ENCODE data around the gene PDE6C.
A peak's percentile ranks its signal among the peaks of the same experiment; 100 is the strongest.

The PDE6C gene

DNA sequence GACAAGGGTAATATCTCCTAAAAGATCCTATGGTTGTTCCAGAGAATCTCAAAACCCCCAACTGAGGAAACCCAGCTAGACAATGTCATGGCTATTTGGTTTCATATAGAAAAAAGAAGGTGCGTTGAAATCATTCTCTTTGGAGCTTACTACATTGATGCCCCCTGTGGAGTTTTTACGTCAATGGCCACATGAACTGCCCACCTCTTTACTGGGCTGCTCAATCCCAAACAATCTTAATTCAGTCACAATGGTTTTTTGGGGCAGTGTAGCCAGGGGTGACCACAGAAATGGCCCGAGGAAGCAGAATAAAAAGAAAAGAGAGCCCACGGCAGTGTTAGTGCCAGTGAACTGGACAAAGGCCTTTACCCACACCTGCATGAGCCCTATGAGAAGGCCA is 19.1 kb upstream of the PDE6C start:
- H3K4me3 ChIP-seq (ENCODE audit: low read depth, low read length), result no peak overlapping the region
- no peak for DNase-seq (ENCODE audit: low read depth)

GRCh38 chr10:93593749-93594148 is 18.6 kb upstream of the PDE6C start:
- no peak overlapping the region for H3K4me3 ChIP-seq (ENCODE audit: low read depth, low read length)
- DNase-seq (ENCODE audit: low read depth), result no peak

DNA sequence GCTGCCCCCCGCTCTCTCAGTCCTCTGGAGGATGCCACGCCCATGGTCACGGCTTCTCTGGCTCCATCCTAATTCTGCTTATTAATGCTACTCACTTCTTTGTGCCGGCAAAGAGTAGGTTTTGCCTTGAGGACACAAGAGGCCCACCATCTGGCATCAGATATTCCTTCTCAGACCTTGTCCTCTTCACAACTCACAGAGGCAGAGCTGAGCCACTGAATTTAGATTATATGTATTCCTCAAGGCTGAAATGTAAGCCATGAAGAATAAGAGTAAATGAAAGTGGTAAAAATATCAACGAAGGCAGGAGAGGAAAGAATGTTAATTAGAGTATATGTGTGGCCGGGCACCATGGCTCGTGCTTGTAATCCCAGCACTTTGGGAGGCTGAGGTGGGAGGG is 17.8 kb upstream of the PDE6C start:
- H3K4me3 ChIP-seq (ENCODE audit: low read depth, low read length), result no peak overlapping the region
- no peak for DNase-seq (ENCODE audit: low read depth)

DNA sequence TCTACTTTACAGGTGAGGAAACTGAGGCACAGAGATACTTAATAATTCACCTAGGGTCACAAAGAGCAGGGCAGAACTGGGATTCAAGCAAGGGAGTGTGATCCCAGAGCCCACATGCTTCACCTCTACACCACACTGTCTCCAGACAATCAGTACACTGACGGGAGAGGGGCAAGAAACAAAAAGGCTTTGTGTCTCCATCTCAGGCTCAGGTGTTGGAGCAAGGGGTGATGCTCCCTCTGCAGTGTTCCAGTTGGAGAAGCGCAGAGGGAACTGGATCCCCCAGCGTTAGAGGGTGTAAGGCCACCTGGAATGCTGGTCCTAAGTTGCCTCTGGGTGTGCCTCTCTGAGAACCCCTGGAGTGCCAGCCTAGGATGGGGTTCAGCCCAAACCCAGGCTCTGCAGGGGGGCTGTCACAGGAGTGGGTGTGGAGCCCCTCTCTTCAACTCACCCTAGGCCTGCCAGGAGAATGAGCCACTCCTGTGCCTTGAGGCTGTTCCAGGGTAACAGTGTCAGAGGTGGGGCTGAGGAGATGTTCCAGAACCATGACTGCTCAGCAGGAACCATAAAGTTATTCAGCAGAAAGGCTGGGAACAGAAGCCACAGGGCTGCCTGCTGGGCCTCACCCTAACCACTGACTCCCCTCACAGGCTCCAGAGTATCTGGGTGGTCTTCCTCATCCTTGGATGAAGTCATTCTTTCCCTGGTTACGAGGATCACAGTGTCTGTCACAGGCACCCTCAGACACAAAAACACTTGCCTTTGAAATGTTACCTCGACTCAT is 16.8 kb upstream of the PDE6C start:
- no peak for DNase-seq (ENCODE audit: low read depth)
- H3K4me3 ChIP-seq (ENCODE audit: low read depth, low read length), result no peak overlapping the region

- no peak overlapping the region for H3K4me3 ChIP-seq (ENCODE audit: low read depth, low read length)
- no peak for DNase-seq (ENCODE audit: low read depth)
Observed at GRCh38 chr10:93596539-93596938, 15.8 kb upstream of the PDE6C start.

DNA sequence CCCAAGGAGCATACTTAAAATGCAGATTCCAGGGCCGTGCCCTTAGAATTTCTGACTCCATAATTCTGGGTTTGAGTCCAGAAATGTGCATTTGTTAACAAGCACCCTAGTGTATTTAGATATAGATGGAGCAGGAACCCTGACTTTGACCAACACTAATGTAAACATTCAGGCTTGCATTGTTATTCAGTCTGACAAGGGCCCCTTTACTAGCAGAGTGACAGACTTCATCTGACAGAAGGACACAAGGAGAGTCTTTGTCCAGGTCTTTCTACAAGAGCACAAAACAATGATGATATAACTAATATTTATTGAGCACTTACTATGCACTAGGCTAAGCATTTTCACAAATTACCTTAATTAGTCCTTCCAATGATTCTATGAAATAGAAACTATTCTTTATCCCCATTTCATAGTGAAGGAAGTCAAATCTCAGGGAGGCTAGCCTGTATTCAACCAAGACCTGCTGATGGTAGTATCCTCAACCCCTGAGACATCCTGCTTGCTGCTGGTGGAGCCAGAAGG is 15.2 kb upstream of the PDE6C start:
- DNase-seq (ENCODE audit: low read depth), result no peak
- no peak overlapping the region for H3K4me3 ChIP-seq (ENCODE audit: low read depth, low read length)

- no peak overlapping the region for H3K4me3 ChIP-seq (ENCODE audit: low read depth, low read length)
- no peak for DNase-seq (ENCODE audit: low read depth)
Observed at GRCh38 chr10:93598157-93598556, 14.2 kb upstream of the PDE6C start.

GRCh38 chr10:93599335-93599734 is 13.0 kb upstream of the PDE6C start:
- no peak for DNase-seq (ENCODE audit: low read depth)
- H3K4me3 ChIP-seq (ENCODE audit: low read depth, low read length), result no peak overlapping the region

GRCh38 chr10:93599778-93600177 is 12.6 kb upstream of the PDE6C start:
- H3K4me3 ChIP-seq (ENCODE audit: low read depth, low read length), result no peak overlapping the region
- no peak for DNase-seq (ENCODE audit: low read depth)

- H3K4me3 ChIP-seq (ENCODE audit: low read depth, low read length), result peak overlapping the region; percentile 23
- DNase-seq (ENCODE audit: low read depth), result no peak
Observed at GRCh38 chr10:93600446-93601145, 11.7 kb upstream of the PDE6C start.

- no peak for DNase-seq (ENCODE audit: low read depth)
- peak within 1 kb of the TSS; percentile 41 for H3K4me3 ChIP-seq (ENCODE audit: low read depth, low read length)
Observed at GRCh38 chr10:93601146-93601773, 11.1 kb upstream of the PDE6C start, which contains the start of gene RBP4. Gene RBP4, minus strand, starts transcription at chr10:93601235. Its CDS starts 207 bp downstream, at chr10:93601028.

- H3K4me3 ChIP-seq (ENCODE audit: low read depth, low read length), result no peak overlapping the region
- no peak for DNase-seq (ENCODE audit: low read depth)
Observed at GRCh38 chr10:93601774-93602162, 10.6 kb upstream of the PDE6C start.

DNA sequence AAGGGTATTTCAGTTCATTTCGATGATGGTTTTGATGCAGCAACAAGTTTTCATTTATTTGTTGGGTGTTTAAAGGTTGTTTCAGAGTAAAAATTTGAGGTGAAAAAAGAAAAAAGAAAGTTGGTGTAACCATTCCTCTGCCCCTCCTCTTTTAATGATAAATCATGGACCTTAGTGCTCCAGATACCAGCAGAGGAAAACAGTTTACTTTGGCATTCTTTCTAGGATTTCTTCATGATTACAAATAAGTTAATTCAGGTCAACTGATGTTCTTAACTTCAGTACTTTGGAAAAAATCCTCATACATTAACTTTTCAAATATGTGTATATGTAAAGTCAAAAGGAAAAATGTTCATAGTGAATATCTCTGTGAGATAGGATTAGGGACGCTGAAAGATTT is 9.3 kb upstream of the PDE6C start:
- DNase-seq (ENCODE audit: low read depth), result no peak
- H3K4me3 ChIP-seq (ENCODE audit: low read depth, low read length), result no peak overlapping the region

- DNase-seq (ENCODE audit: low read depth), result no peak
- H3K4me3 ChIP-seq (ENCODE audit: low read depth, low read length), result no peak overlapping the region
Observed at GRCh38 chr10:93604146-93604545, 8.2 kb upstream of the PDE6C start.

- DNase-seq (ENCODE audit: low read depth), result no peak
- H3K4me3 ChIP-seq (ENCODE audit: low read depth, low read length), result no peak overlapping the region
Observed at GRCh38 chr10:93608421-93608820, 3.9 kb upstream of the PDE6C start.

GRCh38 chr10:93613126-93613525 is 789 bp downstream of the PDE6C start:
- no peak overlapping the region for H3K4me3 ChIP-seq (ENCODE audit: low read depth, low read length)
- DNase-seq (ENCODE audit: low read depth), result no peak

DNA sequence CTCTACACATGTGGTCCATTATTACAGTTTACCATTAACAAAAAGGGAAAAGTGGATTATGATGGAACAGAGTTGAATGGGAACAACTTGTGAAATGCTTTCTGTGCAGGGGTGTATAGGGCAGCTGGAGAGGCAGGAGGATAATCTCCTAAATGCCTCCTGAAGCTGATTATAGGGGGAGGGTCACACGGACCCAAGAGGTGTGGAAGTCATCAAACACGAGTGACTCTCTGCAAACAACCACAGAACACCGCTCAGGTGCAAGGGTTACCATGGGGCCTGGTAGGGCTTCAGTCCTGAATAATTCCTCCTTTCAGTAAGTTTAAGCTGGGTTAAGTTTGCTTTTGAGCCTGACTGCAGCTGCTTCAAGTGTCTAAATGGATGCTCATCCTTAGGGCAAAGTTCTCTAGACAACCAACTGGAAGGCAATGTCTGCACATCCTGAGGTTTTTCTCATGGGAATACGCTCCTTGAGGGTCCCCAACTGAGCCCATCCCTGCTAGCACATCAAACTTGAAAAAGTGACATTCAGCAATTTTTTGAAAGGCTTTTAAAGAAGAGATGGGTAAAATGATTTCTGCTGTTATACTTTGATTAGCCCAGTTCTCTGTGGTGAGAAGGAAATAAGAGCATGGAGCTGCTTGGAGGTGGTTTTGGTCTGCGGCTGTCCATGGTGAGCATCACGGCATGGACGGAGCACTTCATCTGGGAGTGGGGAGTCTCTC is 1.9 kb downstream of the PDE6C start:
- no peak overlapping the region for H3K4me3 ChIP-seq (ENCODE audit: low read depth, low read length)
- DNase-seq (ENCODE audit: low read depth), result no peak

- DNase-seq (ENCODE audit: low read depth), result no peak
- no peak overlapping the region for H3K4me3 ChIP-seq (ENCODE audit: low read depth, low read length)
Observed at GRCh38 chr10:93615576-93616235, 3.4 kb downstream of the PDE6C start.

DNA sequence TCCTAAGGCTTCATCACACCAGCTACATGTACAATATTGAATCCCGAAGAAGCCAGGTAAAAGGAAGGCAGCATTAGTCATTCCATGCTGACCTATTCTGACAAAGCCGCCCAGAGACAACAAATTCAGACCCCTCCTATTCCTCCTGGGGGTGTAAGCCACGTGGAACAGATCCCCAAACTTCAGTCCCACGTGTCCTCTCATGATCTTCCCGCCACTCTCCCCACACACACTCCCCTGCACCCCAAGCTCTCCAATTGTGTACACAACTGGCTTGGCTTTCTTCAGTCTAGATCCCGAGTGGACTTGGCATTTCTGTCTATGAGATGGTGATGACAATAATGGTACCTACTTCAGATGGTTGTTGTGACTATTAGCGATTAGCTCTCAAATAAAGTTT is 8.6 kb downstream of the PDE6C start:
- DNase-seq (ENCODE audit: low read depth), result no peak
- H3K4me3 ChIP-seq (ENCODE audit: low read depth, low read length), result no peak overlapping the region

All from skeletal muscle cell (primary cell).